ENCODE data around the gene ZAR1L.

GRCh38 chr13:32299893-32300292, 15.3 kb downstream of the ZAR1L start:
- TF ChIP-seq, protein P1, sequence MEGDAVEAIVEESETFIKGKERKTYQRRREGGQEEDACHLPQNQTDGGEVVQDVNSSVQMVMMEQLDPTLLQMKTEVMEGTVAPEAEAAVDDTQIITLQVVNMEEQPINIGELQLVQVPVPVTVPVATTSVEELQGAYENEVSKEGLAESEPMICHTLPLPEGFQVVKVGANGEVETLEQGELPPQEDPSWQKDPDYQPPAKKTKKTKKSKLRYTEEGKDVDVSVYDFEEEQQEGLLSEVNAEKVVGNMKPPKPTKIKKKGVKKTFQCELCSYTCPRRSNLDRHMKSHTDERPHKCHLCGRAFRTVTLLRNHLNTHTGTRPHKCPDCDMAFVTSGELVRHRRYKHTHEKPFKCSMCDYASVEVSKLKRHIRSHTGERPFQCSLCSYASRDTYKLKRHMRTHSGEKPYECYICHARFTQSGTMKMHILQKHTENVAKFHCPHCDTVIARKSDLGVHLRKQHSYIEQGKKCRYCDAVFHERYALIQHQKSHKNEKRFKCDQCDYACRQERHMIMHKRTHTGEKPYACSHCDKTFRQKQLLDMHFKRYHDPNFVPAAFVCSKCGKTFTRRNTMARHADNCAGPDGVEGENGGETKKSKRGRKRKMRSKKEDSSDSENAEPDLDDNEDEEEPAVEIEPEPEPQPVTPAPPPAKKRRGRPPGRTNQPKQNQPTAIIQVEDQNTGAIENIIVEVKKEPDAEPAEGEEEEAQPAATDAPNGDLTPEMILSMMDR (IDR thresholded peaks at IDR 0.05; ENCODE audit: low read depth, low read length, missing input control): no peak
- TF ChIP-seq, protein P2, sequence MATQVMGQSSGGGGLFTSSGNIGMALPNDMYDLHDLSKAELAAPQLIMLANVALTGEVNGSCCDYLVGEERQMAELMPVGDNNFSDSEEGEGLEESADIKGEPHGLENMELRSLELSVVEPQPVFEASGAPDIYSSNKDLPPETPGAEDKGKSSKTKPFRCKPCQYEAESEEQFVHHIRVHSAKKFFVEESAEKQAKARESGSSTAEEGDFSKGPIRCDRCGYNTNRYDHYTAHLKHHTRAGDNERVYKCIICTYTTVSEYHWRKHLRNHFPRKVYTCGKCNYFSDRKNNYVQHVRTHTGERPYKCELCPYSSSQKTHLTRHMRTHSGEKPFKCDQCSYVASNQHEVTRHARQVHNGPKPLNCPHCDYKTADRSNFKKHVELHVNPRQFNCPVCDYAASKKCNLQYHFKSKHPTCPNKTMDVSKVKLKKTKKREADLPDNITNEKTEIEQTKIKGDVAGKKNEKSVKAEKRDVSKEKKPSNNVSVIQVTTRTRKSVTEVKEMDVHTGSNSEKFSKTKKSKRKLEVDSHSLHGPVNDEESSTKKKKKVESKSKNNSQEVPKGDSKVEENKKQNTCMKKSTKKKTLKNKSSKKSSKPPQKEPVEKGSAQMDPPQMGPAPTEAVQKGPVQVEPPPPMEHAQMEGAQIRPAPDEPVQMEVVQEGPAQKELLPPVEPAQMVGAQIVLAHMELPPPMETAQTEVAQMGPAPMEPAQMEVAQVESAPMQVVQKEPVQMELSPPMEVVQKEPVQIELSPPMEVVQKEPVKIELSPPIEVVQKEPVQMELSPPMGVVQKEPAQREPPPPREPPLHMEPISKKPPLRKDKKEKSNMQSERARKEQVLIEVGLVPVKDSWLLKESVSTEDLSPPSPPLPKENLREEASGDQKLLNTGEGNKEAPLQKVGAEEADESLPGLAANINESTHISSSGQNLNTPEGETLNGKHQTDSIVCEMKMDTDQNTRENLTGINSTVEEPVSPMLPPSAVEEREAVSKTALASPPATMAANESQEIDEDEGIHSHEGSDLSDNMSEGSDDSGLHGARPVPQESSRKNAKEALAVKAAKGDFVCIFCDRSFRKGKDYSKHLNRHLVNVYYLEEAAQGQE (IDR thresholded peaks at IDR 0.05): no peak
- TF ChIP-seq, protein P3, sequence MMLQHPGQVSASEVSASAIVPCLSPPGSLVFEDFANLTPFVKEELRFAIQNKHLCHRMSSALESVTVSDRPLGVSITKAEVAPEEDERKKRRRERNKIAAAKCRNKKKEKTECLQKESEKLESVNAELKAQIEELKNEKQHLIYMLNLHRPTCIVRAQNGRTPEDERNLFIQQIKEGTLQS (IDR thresholded peaks at IDR 0.05): no peak
